ENCODE data around the gene PLA2G5. TPM values are rescaled to one million over a fixed set of nuclear protein-coding genes. Genes with fewer than 3 reads are reported as not detected.

The PLA2G5 gene
- total RNA-seq, 4 donors from 2014 or later: 17.7 to 46.2 (median 28.4) TPM

DNA sequence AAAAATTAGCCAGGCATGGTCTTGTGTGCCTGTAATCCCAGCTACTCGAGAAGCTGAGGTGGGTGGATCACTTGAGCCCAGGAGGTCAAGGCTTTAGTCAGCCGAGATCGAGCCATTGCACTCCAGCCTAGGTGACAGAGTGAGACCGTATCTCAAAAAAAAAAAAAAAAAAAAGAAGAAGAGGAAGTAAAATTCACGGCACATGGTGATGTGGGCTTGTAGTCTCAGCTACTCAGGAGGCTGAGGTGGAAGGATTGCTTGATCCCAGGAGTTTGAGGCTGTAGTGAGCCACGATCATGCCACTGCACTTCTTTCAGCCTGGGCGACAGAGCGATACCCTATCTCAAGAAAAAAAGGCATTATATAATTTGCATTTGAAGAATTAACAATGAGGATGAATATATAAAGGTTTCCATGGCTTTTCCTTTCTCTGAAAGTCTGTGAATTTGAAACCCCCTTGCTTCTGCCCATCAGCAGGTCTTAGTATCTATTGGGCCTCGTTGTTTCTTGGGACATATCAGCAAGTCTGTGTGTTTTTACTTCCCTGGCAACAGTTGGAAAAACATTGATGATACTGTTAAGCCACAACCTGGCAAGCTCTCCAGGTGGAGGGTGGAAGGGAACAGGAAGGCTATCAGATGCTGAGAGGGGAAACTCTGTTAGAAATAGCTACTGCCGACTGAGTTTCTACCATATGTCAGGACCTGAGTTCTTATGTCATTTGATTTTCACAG, 53.9 kb downstream of the PLA2G5 start:
- Histone ChIP-seq H3K4me3 (no peak overlapping the region), H3K9me3 (no peaks in the 10 kb centered on the region), H3K27me3 (peaks cover 0 to 8% (median 0%) of the 10 kb centered on the region in 4 donors), H3K36me3 (no peaks in the 10 kb centered on the region), H3K4me1 (peaks cover 6 to 13% (median 11%) of the 10 kb centered on the region in 4 donors), H3K27ac (replicated peaks in 1 of 4) (no peak overlapping the region)
- TF ChIP-seq EP300 (IDR thresholded peaks at IDR 0.05): no peak
- no peak for TF ChIP-seq POLR2A (IDR thresholded peaks at IDR 0.05; ENCODE audit: low read depth)
- TF ChIP-seq, protein P1, sequence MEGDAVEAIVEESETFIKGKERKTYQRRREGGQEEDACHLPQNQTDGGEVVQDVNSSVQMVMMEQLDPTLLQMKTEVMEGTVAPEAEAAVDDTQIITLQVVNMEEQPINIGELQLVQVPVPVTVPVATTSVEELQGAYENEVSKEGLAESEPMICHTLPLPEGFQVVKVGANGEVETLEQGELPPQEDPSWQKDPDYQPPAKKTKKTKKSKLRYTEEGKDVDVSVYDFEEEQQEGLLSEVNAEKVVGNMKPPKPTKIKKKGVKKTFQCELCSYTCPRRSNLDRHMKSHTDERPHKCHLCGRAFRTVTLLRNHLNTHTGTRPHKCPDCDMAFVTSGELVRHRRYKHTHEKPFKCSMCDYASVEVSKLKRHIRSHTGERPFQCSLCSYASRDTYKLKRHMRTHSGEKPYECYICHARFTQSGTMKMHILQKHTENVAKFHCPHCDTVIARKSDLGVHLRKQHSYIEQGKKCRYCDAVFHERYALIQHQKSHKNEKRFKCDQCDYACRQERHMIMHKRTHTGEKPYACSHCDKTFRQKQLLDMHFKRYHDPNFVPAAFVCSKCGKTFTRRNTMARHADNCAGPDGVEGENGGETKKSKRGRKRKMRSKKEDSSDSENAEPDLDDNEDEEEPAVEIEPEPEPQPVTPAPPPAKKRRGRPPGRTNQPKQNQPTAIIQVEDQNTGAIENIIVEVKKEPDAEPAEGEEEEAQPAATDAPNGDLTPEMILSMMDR (IDR thresholded peaks at IDR 0.05): no peak
- no peak for TF ChIP-seq POLR2AphosphoS5 (IDR thresholded peaks at IDR 0.05)
- WGBS: 79% methylated on average over 10 of the region's 10 CpGs
- intact Hi-C loops (cut with DNase I): no loop called here
- DNase-seq (ENCODE audit: extremely low spot score): no peak

DNA sequence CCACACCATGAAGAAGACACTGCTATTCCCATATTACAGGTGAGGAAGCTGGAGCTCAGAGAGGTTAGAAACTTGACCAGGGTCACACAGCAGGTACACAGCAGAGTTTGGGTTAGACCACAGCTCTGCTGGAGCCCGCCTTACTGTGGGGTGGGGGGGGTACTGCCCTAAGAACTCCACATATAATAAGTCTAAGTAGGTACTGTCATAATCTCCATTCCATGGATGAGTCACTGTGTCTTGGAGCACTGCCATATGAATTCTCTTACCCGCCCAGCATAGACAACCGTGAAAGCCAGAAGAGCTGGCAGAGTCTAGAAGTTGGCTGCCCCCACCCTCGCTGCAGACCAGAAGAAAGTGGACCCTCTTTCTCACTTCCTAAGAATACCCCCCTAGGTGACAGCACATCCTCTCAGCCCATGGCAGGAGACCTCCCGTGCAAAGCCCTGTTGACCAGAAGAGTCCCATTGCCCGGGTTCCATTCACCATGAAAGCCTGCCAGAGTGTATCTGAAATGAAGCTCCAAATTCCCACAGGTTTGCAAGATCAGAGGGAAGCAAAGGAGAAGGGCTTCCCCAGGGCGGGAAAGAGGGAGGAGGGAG, 54.6 kb downstream of the PLA2G5 start:
- H3K9me3 ChIP-seq: peaks cover 0 to under 1% (median 0%) of the 10 kb centered on the region in 4 donors
- no peak overlapping the region for H3K4me3 ChIP-seq
- H3K4me1 ChIP-seq: peaks cover 6 to 13% (median 11%) of the 10 kb centered on the region in 4 donors
- DNase-seq (ENCODE audit: extremely low spot score): no peak
- no peak overlapping the region for H3K27ac ChIP-seq (replicated peaks in 1 of 4)
- intact Hi-C loops (cut with DNase I): no loop called here
- WGBS: 49% methylated on average over 7 of the region's 7 CpGs
- peak in 1 of 2 donors; percentile 9 for TF ChIP-seq POLR2AphosphoS5 (IDR thresholded peaks at IDR 0.05)
- TF ChIP-seq POLR2A (IDR thresholded peaks at IDR 0.05; ENCODE audit: low read depth): no peak
- TF ChIP-seq, protein P1 (IDR thresholded peaks at IDR 0.05): no peak
- TF ChIP-seq EP300 (IDR thresholded peaks at IDR 0.05): no peak
- H3K27me3 ChIP-seq: peaks cover 0 to 2% (median 0%) of the 10 kb centered on the region in 4 donors
- H3K36me3 ChIP-seq: no peaks in the 10 kb centered on the region

DNA sequence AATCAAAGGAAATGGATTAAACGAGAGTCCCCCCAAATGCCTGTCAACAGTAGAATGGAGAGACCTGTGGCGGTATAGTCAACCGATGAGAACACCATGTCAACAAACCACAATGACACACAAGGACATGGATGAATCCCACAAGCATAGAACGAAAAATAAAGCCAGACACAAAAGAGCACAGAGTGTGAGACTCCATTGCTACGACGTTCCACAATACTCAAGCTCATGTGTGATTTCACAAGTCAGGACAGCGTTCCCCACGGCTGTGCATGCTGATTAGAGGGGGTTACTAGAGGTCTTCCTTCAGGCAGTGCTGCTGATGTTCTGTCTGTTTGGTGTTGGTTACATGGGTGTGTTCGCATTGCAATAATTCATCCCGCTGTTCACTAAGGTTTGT, 55.1 kb downstream of the PLA2G5 start:
- H3K4me1 ChIP-seq: peaks cover 6 to 13% (median 11%) of the 10 kb centered on the region in 4 donors
- DNase-seq (ENCODE audit: extremely low spot score): no peak
- TF ChIP-seq POLR2AphosphoS5 (IDR thresholded peaks at IDR 0.05) (no peak), POLR2A (IDR thresholded peaks at IDR 0.05; ENCODE audit: low read depth) (no peak), EP300 (IDR thresholded peaks at IDR 0.05) (no peak)
- TF ChIP-seq, protein P1 (IDR thresholded peaks at IDR 0.05): no peak
- intact Hi-C loops (cut with DNase I): no loop called here
- H3K36me3 ChIP-seq: no peaks in the 10 kb centered on the region
- WGBS: 94% methylated on average over 10 of the region's 10 CpGs
- H3K4me3 ChIP-seq: no peak overlapping the region
- H3K27me3 ChIP-seq: no peaks in the 10 kb centered on the region
- H3K9me3 ChIP-seq: peaks cover 0 to 5% (median 0%) of the 10 kb centered on the region in 4 donors
- no peak overlapping the region for H3K27ac ChIP-seq (replicated peaks in 1 of 4)

DNA sequence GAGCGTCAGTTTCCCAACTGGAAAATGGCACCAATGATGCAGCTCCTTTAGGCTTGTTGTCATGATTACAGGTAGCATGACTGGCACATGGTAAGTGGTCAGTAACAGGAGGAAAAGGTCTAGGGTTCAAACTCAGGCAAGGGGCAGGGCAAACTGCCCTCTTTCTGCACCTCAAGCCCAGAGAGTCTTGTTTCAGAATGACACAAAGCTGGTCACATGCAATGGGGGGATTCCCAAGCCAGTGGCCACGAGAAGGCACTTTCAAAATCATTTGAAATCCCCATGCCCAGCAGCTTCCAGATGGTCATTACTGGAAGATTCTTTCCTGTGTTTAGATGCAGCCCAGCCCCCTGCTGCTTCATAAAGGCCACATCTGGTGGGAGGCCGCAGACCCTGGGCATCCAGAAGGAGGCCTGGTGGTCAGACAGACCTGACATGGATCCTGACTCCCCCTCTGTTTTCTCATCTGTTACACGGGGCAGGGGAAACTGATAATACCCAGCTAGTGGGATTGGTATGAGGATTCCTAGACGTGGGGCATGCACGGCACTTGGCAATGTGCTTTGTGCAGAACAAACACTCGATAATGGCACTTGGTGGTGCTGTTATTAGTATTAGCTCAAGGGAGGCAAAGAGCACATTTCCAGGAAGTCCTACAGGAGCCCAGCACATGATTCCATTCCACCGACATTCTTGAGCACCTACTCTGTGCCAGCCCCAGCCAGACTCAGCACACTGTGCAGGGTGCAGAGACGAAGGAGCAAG, 56.2 kb downstream of the PLA2G5 start:
- intact Hi-C loops (cut with DNase I): no loop called here
- H3K4me1 ChIP-seq: peaks cover 6 to 13% (median 11%) of the 10 kb centered on the region in 4 donors
- no peaks in the 10 kb centered on the region for H3K27me3 ChIP-seq
- DNase-seq (ENCODE audit: extremely low spot score): no peak
- peaks cover 0 to 5% (median 0%) of the 10 kb centered on the region in 4 donors for H3K9me3 ChIP-seq
- WGBS: 84% methylated on average over 7 of the region's 9 CpGs
- H3K27ac ChIP-seq (replicated peaks in 1 of 4): no peak overlapping the region
- H3K36me3 ChIP-seq: no peaks in the 10 kb centered on the region
- H3K4me3 ChIP-seq: no peak overlapping the region
- TF ChIP-seq POLR2A (IDR thresholded peaks at IDR 0.05; ENCODE audit: low read depth) (no peak), POLR2AphosphoS5 (IDR thresholded peaks at IDR 0.05) (no peak), EP300 (IDR thresholded peaks at IDR 0.05) (no peak)
- TF ChIP-seq, protein P1 (IDR thresholded peaks at IDR 0.05): no peak
